ENCODE results near the gene NSG1. TPM values are rescaled to one million over a fixed set of nuclear protein-coding genes. Genes with fewer than 3 reads are reported as not detected.

Gene NSG1
- total RNA-seq, 4 donors from 2014 or later = 0.13 TPM; not detected in 3

- DNase-seq (no peak), ATAC-seq (peak in 1 of 2 donors; percentile 41)
- Histone ChIP-seq H3K27ac (no peak overlapping the region), H3K9me3 (no peaks in the 10 kb centered on the region), H3K27me3 (no peaks in the 10 kb centered on the region), H3K4me3 (no peak overlapping the region), H3K36me3 (peaks cover 0 to 49% of the 10 kb centered on the region in 2 donors), H3K4me1 (no peaks in the 10 kb centered on the region)
- intact Hi-C loops (cut with DNase I; ENCODE audit: low total_unique reads) (no loop called here), in situ Hi-C loops (cut with MboI; ENCODE audit: low sequenced_read_pairs in 4 of 4) (no loop called here)
- TF ChIP-seq POLR2A (IDR thresholded peaks at IDR 0.05) = no peak
- TF ChIP-seq CTCF (IDR thresholded peaks at IDR 0.05 in 4 of 5, conservative IDR thresholded peaks at IDR 0.05 in 1 of 5) = peak in 2 of 5 experiments; percentile 17 to 41
These were observed 43.7 kb downstream of the NSG1 start for GRCh38 chr4:4430492-4431195.

- Histone ChIP-seq H3K4me3 (no peak overlapping the region), H3K4me1 (no peaks in the 10 kb centered on the region), H3K27ac (no peak overlapping the region), H3K9me3 (no peaks in the 10 kb centered on the region), H3K36me3 (peaks cover 0 to 51% of the 10 kb centered on the region in 2 donors), H3K27me3 (no peaks in the 10 kb centered on the region)
- intact Hi-C loops (cut with DNase I; ENCODE audit: low total_unique reads) (no loop called here), in situ Hi-C loops (cut with MboI; ENCODE audit: low sequenced_read_pairs in 4 of 4) (no loop called here)
- ATAC-seq (no peak), DNase-seq (no peak)
- TF ChIP-seq POLR2A (IDR thresholded peaks at IDR 0.05) (no peak), CTCF (IDR thresholded peaks at IDR 0.05 in 4 of 5, conservative IDR thresholded peaks at IDR 0.05 in 1 of 5) (no peak)
These were observed 45.6 kb downstream of the NSG1 start for GRCh38 chr4:4432341-4433125.

GRCh38 chr4:4433941-4434340, 47.0 kb downstream of the NSG1 start:
- DNase-seq (no peak), ATAC-seq (no peak)
- in situ Hi-C loops (cut with MboI; ENCODE audit: low sequenced_read_pairs in 4 of 4) (no loop called here), intact Hi-C loops (cut with DNase I; ENCODE audit: low total_unique reads) (no loop called here)
- Histone ChIP-seq H3K4me3 (no peak overlapping the region), H3K4me1 (no peaks in the 10 kb centered on the region), H3K36me3 (peaks cover 0 to 52% of the 10 kb centered on the region in 2 donors), H3K9me3 (no peaks in the 10 kb centered on the region), H3K27ac (no peak overlapping the region), H3K27me3 (no peaks in the 10 kb centered on the region)
- no peak for TF ChIP-seq CTCF (IDR thresholded peaks at IDR 0.05 in 4 of 5, conservative IDR thresholded peaks at IDR 0.05 in 1 of 5)
- TF ChIP-seq POLR2A (IDR thresholded peaks at IDR 0.05) = no peak

- Histone ChIP-seq H3K4me3 (no peak overlapping the region), H3K27ac (no peak overlapping the region), H3K9me3 (no peaks in the 10 kb centered on the region), H3K27me3 (no peaks in the 10 kb centered on the region), H3K36me3 (peaks cover 0 to 46% of the 10 kb centered on the region in 2 donors), H3K4me1 (no peaks in the 10 kb centered on the region)
- DNase-seq = no peak
- TF ChIP-seq POLR2A (IDR thresholded peaks at IDR 0.05) (no peak), CTCF (IDR thresholded peaks at IDR 0.05 in 4 of 5, conservative IDR thresholded peaks at IDR 0.05 in 1 of 5) (no peak)
- intact Hi-C loops (cut with DNase I; ENCODE audit: low total_unique reads) = no loop called here
- no peak for ATAC-seq
- in situ Hi-C loops (cut with MboI; ENCODE audit: low sequenced_read_pairs in 4 of 4) = no loop called here
These were observed 49.4 kb downstream of the NSG1 start for GRCh38 chr4:4436244-4436823.

All from gastrocnemius medialis (tissue), 4 donors.